HEK293 (cell line): ENCODE measurements around the gene TECPR2.

Source experiments
- CTCF ChIA-PET: fragments of 350-600 bp; formaldehyde crosslinking; extraction: SDS; loops from one replicate; lab custom pipeline; 2021; ENCODE audit warnings: antibody characterized with exemption; lab: Yijun Ruan, JAX
- POLR2A ChIA-PET: fragments of 300-600 bp; formaldehyde crosslinking; extraction: SDS; loops from one replicate; lab custom pipeline; 2020; ENCODE audit warnings: antibody characterized with exemption, inconsistent platforms; lab: Yijun Ruan, JAX
- H3K27ac ChIP-seq: fragments of 200-500 bp; sonication (Bioruptor generic); 2 replicates; pipeline ENCODE4 v1.5.1; 2014; ENCODE audit warnings: low read depth, low read length, control low read depth, inconsistent platforms; ENCODE audit errors: extremely low read depth
- H3K36me3 ChIP-seq, 2 experiments: fragments of 200-500 bp in 1 of 2; sonication (Bioruptor generic) in 1 of 2; 1 replicate in 1 of 2; 2 replicates in 1 of 2; pipeline ENCODE4 v1.5.1; 2014 to 2017; ENCODE audit warnings: inconsistent platforms in 2 of 2, low read length in 2 of 2; ENCODE audit not compliant: control insufficient read depth in 2 of 2, insufficient read depth in 1 of 2
- H3K4me1 ChIP-seq: fragments of 200-500 bp; sonication (Bioruptor generic); 2 replicates; pipeline ENCODE4 v1.5.1; 2014; ENCODE audit warnings: mild to moderate bottlenecking, low read length, inconsistent platforms; ENCODE audit not compliant: control insufficient read depth, insufficient read depth
- H3K4me3 ChIP-seq: 2 replicates; pipeline ENCODE4 v1.5.1; 2011; ENCODE audit warnings: low read depth, mild to moderate bottlenecking, control low read depth, low read length, moderate library complexity
- H3K9me3 ChIP-seq: fragments of 200-500 bp; sonication (Bioruptor generic); 2 replicates; pipeline ENCODE4 v1.5.1; 2014; ENCODE audit warnings: low read depth, low read length, inconsistent platforms; ENCODE audit not compliant: control insufficient read depth, insufficient read depth
- GLI4 ChIP-seq: fragments of 450-650 bp; formaldehyde crosslinking; IDR thresholded peaks from 2 replicates; pipeline ENCODE4 v1.5.1; 2016; ENCODE audit warnings: missing biosample characterization, missing genetic modification characterization
- KLF1 ChIP-seq: fragments of 450-650 bp; formaldehyde crosslinking; IDR thresholded peaks from 2 replicates; pipeline ENCODE4 v1.5.1; 2016; ENCODE audit warnings: missing biosample characterization, missing genetic modification characterization
- SETDB1 ChIP-seq: IDR thresholded peaks from one replicate; pipeline ENCODE4 v1.6.1; 2017; ENCODE audit warnings: mild to moderate bottlenecking, low read length, moderate library complexity, mixed read lengths; ENCODE audit not compliant: insufficient read length
- TCF7L2 ChIP-seq: IDR thresholded peaks from 2 replicates; pipeline ENCODE4 v1.6.1; 2011; ENCODE audit warnings: low read depth, mild to moderate bottlenecking, inconsistent platforms, low read length, moderate library complexity, borderline replicate concordance
- ZNF175 ChIP-seq: fragments of 450-650 bp; formaldehyde crosslinking; IDR thresholded peaks from 2 replicates; pipeline ENCODE4 v1.5.1; 2016; ENCODE audit warnings: missing biosample characterization, missing genetic modification characterization
- ZNF23 ChIP-seq: fragments of 450-650 bp; formaldehyde crosslinking; IDR thresholded peaks from 2 replicates; pipeline ENCODE4 v1.5.1; 2016; ENCODE audit warnings: missing biosample characterization, missing genetic modification characterization, borderline replicate concordance
- ZNF354C ChIP-seq: fragments of 450-650 bp; formaldehyde crosslinking; IDR thresholded peaks from 2 replicates; pipeline ENCODE4 v1.5.1; 2016; ENCODE audit warnings: missing biosample characterization, missing genetic modification characterization, low read depth, borderline replicate concordance
- ZNF404 ChIP-seq: fragments of 450-650 bp; formaldehyde crosslinking; IDR thresholded peaks from 2 replicates; pipeline ENCODE4 v1.5.1; 2017; ENCODE audit warnings: missing biosample characterization, missing genetic modification characterization
- ZNF426 ChIP-seq: fragments of 450-650 bp; formaldehyde crosslinking; IDR thresholded peaks from 2 replicates; pipeline ENCODE4 v1.5.1; 2017; ENCODE audit warnings: missing biosample characterization, missing genetic modification characterization, mild to moderate bottlenecking, inconsistent platforms, moderate library complexity
- ZNF473 ChIP-seq: fragments of 450-650 bp; formaldehyde crosslinking; IDR thresholded peaks from 2 replicates; pipeline ENCODE4 v1.5.1; 2017; ENCODE audit warnings: missing biosample characterization, missing genetic modification characterization
- ZNF48 ChIP-seq: fragments of 450-650 bp; formaldehyde crosslinking; IDR thresholded peaks from 2 replicates; pipeline ENCODE4 v1.5.1; 2016; ENCODE audit warnings: missing biosample characterization, missing genetic modification characterization
- ZNF555 ChIP-seq: fragments of 450-650 bp; formaldehyde crosslinking; conservative IDR thresholded peaks from 2 replicates; pipeline ENCODE4 v1.5.1; 2017; ENCODE audit warnings: missing biosample characterization, mild to moderate bottlenecking, missing genetic modification characterization, inconsistent platforms
- ZNF560 ChIP-seq: fragments of 450-650 bp; formaldehyde crosslinking; IDR thresholded peaks from 2 replicates; pipeline ENCODE4 v1.5.1; 2017; ENCODE audit warnings: missing biosample characterization, missing genetic modification characterization, borderline replicate concordance
- ZNF561 ChIP-seq: fragments of 450-650 bp; IDR thresholded peaks from 2 replicates; pipeline ENCODE4 v1.5.1; 2018; ENCODE audit warnings: missing biosample characterization, missing genetic modification characterization, borderline replicate concordance
- ZNF660 ChIP-seq: fragments of 450-650 bp; IDR thresholded peaks from 2 replicates; pipeline ENCODE4 v1.5.1; 2018; ENCODE audit warnings: missing biosample characterization, mild to moderate bottlenecking, missing genetic modification characterization
- ZNF664 ChIP-seq: fragments of 450-650 bp; formaldehyde crosslinking; IDR thresholded peaks from 2 replicates; pipeline ENCODE4 v1.5.1; 2016; ENCODE audit warnings: missing biosample characterization, missing genetic modification characterization
- ZNF785 ChIP-seq: fragments of 450-650 bp; formaldehyde crosslinking; IDR thresholded peaks from 2 replicates; pipeline ENCODE4 v1.5.1; 2016; ENCODE audit warnings: missing biosample characterization, missing genetic modification characterization
- ZNF791 ChIP-seq: fragments of 450-650 bp; formaldehyde crosslinking; IDR thresholded peaks from 2 replicates; pipeline ENCODE4 v1.5.1; 2016; ENCODE audit warnings: missing biosample characterization, missing genetic modification characterization
- TF ChIP-seq, protein P1 (sequence below): fragments of 450-650 bp; formaldehyde crosslinking; IDR thresholded peaks from 2 replicates; pipeline ENCODE4 v1.5.1; 2016; ENCODE audit warnings: missing biosample characterization, missing genetic modification characterization, low read depth
- TF ChIP-seq, protein P2 (sequence below): fragments of 450-650 bp; formaldehyde crosslinking; IDR thresholded peaks from 2 replicates; pipeline ENCODE4 v1.5.1; 2016; ENCODE audit warnings: missing biosample characterization, missing genetic modification characterization, low read depth
- TF ChIP-seq, protein P3 (sequence below): fragments of 450-650 bp; formaldehyde crosslinking; IDR thresholded peaks from 2 replicates; pipeline ENCODE4 v1.5.1; 2016; ENCODE audit warnings: missing biosample characterization, missing genetic modification characterization
- TF ChIP-seq, protein P4 (sequence below): fragments of 450-650 bp; formaldehyde crosslinking; IDR thresholded peaks from 2 replicates; pipeline ENCODE4 v1.5.1; 2016; ENCODE audit warnings: missing biosample characterization, missing genetic modification characterization, borderline replicate concordance

The TECPR2 gene

DNA sequence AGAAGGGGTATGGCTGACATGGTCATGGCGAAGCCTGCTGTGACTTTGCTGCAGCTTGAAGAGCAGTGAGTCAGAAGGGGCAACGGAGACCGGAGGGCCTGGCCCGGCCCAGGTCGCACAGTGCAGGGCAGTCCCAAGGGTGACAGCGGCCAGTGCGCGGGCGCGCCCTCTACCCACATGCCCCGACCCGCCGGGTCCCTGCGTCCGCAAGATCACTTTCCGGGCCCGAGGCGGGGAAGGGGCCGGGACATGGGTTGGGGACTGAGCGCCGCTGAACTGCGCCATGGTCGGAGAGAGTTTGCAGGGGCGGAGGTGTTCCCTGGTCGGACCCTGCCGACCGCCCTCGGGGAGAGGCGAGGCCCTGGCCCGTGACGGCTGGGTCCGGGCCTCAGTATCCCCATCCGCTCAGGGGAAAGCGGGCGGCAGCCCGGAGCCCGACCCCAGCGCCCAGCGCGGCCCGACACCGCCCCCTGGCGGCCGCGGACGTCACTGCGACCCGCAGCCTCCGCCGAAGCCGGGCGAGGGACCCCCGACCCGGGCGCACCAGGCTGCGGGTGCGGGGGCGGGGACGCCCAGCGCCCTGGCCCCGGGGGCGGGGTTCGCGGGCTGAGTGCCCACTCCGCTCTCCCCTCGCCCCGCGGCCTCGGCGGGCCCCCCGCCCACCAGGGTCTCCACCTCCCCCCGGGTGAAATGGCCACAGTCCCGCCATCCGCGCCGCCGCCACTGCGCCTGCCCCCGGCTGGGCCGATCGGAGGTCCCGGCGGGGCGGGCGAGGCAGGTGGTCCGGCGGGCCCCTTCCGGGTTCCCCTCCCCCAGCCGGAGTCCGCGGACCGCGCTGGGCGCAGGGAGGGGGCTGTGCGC, 154.0 kb downstream of the TECPR2 start (continued):
- no peak for TF ChIP-seq ZNF555 (tag by site-specific recombination)
- TF ChIP-seq ZNF664 (tag by site-specific recombination): no peak
- TF ChIP-seq ZNF660: no peak
- no peak for TF ChIP-seq GLI4 (tag by site-specific recombination)
- no peak for TF ChIP-seq ZNF426 (tag by site-specific recombination)

DNA sequence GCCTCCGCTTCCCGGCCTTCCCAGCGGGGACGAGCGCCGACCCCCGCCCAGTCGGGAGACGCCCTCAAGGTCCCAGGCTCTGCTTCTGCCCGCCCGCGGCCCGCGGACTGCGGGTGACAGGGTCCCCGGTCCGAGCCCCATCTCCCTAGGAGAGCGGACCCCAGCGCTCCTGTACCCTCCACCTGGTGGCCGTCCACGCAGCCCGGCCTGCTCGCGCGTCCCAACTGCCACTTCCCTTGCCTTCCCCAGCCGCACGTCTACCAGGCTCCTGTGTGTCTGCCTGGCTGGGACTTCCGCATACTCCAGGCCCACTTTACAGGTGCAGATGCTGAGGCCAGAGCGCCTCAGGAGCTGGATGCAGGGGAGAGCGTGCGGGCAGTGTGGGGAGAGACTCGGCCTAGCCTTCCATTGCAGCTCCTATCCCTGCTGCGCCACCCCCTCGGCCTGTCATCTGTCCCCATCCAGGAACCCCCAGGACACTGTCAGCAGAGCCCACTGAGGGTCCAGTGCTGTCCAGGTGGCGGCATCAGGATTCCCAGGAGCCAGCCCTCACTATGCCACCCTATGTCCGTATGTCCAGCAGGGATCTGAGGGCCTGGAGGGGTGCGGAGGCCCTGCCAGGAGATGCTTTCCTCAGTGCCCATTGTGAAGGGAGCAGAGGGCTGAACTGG, 154.8 kb downstream of the TECPR2 start:
- Histone ChIP-seq H3K4me1 (no peaks in the 10 kb centered on the region), H3K9me3 (no peaks in the 10 kb centered on the region), H3K36me3 (no peaks in the 10 kb centered on the region), H3K27ac (peak overlapping the region; percentile 49; the same call in 1 of the 2 replicates), H3K4me3 (peak overlapping the region; percentile 40)
- POLR2A ChIA-PET: no interaction called here
- CTCF ChIA-PET: interaction anchor here (0.6 to 2.0 kb wide), 4 partner anchors 44 to 589 kb away, joined by 3 to 13 read pairs (median 4); no protein-coding TSS in a partner anchor
- TF ChIP-seq, protein P1, sequence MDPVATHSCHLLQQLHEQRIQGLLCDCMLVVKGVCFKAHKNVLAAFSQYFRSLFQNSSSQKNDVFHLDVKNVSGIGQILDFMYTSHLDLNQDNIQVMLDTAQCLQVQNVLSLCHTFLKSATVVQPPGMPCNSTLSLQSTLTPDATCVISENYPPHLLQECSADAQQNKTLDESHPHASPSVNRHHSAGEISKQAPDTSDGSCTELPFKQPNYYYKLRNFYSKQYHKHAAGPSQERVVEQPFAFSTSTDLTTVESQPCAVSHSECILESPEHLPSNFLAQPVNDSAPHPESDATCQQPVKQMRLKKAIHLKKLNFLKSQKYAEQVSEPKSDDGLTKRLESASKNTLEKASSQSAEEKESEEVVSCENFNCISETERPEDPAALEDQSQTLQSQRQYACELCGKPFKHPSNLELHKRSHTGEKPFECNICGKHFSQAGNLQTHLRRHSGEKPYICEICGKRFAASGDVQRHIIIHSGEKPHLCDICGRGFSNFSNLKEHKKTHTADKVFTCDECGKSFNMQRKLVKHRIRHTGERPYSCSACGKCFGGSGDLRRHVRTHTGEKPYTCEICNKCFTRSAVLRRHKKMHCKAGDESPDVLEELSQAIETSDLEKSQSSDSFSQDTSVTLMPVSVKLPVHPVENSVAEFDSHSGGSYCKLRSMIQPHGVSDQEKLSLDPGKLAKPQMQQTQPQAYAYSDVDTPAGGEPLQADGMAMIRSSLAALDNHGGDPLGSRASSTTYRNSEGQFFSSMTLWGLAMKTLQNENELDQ (tag by site-specific recombination): no peak
- TF ChIP-seq, protein P2, sequence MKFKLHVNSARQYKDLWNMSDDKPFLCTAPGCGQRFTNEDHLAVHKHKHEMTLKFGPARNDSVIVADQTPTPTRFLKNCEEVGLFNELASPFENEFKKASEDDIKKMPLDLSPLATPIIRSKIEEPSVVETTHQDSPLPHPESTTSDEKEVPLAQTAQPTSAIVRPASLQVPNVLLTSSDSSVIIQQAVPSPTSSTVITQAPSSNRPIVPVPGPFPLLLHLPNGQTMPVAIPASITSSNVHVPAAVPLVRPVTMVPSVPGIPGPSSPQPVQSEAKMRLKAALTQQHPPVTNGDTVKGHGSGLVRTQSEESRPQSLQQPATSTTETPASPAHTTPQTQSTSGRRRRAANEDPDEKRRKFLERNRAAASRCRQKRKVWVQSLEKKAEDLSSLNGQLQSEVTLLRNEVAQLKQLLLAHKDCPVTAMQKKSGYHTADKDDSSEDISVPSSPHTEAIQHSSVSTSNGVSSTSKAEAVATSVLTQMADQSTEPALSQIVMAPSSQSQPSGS (tag by site-specific recombination): no peak
- no peak for TF ChIP-seq ZNF785
- TF ChIP-seq SETDB1: no peak
- no peak for TF ChIP-seq ZNF23 (tag by site-specific recombination)
- no peak for TF ChIP-seq ZNF473 (tag by site-specific recombination)
- TF ChIP-seq ZNF791 (tag by site-specific recombination): no peak
- TF ChIP-seq ZNF404 (tag by site-specific recombination): no peak
- TF ChIP-seq ZNF175 (tag by site-specific recombination): no peak
- no peak for TF ChIP-seq ZNF354C (tag by site-specific recombination)
- no peak for TF ChIP-seq TCF7L2
- TF ChIP-seq, protein P3, sequence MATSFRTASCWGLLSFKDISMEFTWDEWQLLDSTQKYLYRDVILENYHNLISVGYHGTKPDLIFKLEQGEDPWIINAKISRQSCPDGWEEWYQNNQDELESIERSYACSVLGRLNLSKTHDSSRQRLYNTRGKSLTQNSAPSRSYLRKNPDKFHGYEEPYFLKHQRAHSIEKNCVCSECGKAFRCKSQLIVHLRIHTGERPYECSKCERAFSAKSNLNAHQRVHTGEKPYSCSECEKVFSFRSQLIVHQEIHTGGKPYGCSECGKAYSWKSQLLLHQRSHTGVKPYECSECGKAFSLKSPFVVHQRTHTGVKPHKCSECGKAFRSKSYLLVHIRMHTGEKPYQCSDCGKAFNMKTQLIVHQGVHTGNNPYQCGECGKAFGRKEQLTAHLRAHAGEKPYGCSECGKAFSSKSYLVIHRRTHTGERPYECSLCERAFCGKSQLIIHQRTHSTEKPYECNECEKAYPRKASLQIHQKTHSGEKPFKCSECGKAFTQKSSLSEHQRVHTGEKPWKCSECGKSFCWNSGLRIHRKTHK (tag by site-specific recombination): no peak
- TF ChIP-seq KLF1: no peak
- TF ChIP-seq ZNF48 (tag by site-specific recombination): no peak
- no peak for TF ChIP-seq ZNF560
- no peak for TF ChIP-seq ZNF561 (tag by site-specific recombination)
- TF ChIP-seq, protein P4, sequence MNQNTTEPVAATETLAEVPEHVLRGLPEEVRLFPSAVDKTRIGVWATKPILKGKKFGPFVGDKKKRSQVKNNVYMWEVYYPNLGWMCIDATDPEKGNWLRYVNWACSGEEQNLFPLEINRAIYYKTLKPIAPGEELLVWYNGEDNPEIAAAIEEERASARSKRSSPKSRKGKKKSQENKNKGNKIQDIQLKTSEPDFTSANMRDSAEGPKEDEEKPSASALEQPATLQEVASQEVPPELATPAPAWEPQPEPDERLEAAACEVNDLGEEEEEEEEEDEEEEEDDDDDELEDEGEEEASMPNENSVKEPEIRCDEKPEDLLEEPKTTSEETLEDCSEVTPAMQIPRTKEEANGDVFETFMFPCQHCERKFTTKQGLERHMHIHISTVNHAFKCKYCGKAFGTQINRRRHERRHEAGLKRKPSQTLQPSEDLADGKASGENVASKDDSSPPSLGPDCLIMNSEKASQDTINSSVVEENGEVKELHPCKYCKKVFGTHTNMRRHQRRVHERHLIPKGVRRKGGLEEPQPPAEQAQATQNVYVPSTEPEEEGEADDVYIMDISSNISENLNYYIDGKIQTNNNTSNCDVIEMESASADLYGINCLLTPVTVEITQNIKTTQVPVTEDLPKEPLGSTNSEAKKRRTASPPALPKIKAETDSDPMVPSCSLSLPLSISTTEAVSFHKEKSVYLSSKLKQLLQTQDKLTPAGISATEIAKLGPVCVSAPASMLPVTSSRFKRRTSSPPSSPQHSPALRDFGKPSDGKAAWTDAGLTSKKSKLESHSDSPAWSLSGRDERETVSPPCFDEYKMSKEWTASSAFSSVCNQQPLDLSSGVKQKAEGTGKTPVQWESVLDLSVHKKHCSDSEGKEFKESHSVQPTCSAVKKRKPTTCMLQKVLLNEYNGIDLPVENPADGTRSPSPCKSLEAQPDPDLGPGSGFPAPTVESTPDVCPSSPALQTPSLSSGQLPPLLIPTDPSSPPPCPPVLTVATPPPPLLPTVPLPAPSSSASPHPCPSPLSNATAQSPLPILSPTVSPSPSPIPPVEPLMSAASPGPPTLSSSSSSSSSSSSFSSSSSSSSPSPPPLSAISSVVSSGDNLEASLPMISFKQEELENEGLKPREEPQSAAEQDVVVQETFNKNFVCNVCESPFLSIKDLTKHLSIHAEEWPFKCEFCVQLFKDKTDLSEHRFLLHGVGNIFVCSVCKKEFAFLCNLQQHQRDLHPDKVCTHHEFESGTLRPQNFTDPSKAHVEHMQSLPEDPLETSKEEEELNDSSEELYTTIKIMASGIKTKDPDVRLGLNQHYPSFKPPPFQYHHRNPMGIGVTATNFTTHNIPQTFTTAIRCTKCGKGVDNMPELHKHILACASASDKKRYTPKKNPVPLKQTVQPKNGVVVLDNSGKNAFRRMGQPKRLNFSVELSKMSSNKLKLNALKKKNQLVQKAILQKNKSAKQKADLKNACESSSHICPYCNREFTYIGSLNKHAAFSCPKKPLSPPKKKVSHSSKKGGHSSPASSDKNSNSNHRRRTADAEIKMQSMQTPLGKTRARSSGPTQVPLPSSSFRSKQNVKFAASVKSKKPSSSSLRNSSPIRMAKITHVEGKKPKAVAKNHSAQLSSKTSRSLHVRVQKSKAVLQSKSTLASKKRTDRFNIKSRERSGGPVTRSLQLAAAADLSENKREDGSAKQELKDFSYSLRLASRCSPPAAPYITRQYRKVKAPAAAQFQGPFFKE (tag by site-specific recombination): no peak
